H9 (cell line): Measurements from ENCODE around the gene FCHSD2. TPM values are rescaled to one million over a fixed set of nuclear protein-coding genes. Genes with fewer than 3 reads are reported as not detected.
A peak's percentile ranks its signal among the peaks of the same experiment; 100 is the strongest.

Source experiments
- DNase-seq: peaks from one replicate; pipeline ENCODE4 v3.0.0-alpha.2; 2017
- H2AFZ ChIP-seq: one replicate; pipeline ENCODE4 v1.6.1; 2013; ENCODE audit warnings: mild to moderate bottlenecking, low read length, control low read depth, moderate library complexity
- H2AK5ac ChIP-seq: 2 replicates; pipeline ENCODE4 v1.6.1; 2013; ENCODE audit warnings: low read length, control low read depth, mixed read lengths; ENCODE audit not compliant: insufficient read length
- H2BK120ac ChIP-seq: one replicate; pipeline ENCODE4 v1.6.1; 2013; ENCODE audit warnings: low read depth, mild to moderate bottlenecking, low read length, control low read depth, inconsistent platforms; ENCODE audit not compliant: poor library complexity, severe bottlenecking
- H2BK12ac ChIP-seq: 2 replicates; pipeline ENCODE4 v1.6.1; 2013; ENCODE audit warnings: low read length, control low read depth, mixed read lengths, low read depth; ENCODE audit not compliant: insufficient read length
- H2BK15ac ChIP-seq: 2 replicates; pipeline ENCODE4 v1.6.1; 2013; ENCODE audit warnings: low read depth, low read length, control low read depth
- H2BK20ac ChIP-seq: one replicate; pipeline ENCODE4 v1.6.1; 2013; ENCODE audit warnings: low read depth, mild to moderate bottlenecking, low read length, control low read depth, inconsistent platforms; ENCODE audit not compliant: poor library complexity, severe bottlenecking
- H2BK5ac ChIP-seq: 2 replicates; pipeline ENCODE4 v1.6.1; 2013; ENCODE audit warnings: low read length, control low read depth, mixed read lengths; ENCODE audit not compliant: insufficient read length
- H3K14ac ChIP-seq: 2 replicates; pipeline ENCODE4 v1.6.1; 2013; ENCODE audit warnings: low read length, control low read depth; ENCODE audit not compliant: insufficient read depth
- H3K18ac ChIP-seq: 2 replicates; pipeline ENCODE4 v1.6.1; 2013; ENCODE audit warnings: low read depth, mild to moderate bottlenecking, mixed read lengths, low read length, control low read depth; ENCODE audit not compliant: insufficient read length
- H3K23ac ChIP-seq: 2 replicates; pipeline ENCODE4 v1.6.1; 2013; ENCODE audit warnings: low read length, control low read depth, mixed read lengths, low read depth; ENCODE audit not compliant: insufficient read length
- H3K23me2 ChIP-seq: 2 replicates; pipeline ENCODE4 v1.6.1; 2013; ENCODE audit warnings: low read depth, mild to moderate bottlenecking, mixed read lengths, low read length, control low read depth; ENCODE audit not compliant: insufficient read length, poor library complexity, severe bottlenecking
- H3K27ac ChIP-seq: 2 replicates; pipeline ENCODE4 v1.5.1; 2013; ENCODE audit warnings: low read length, control low read depth, mixed read lengths, low read depth; ENCODE audit not compliant: insufficient read length
- H3K27me3 ChIP-seq: 2 replicates; pipeline ENCODE4 v1.6.1; 2013; ENCODE audit warnings: low read length, control low read depth, inconsistent platforms; ENCODE audit not compliant: insufficient read depth
- H3K4ac ChIP-seq: 2 replicates; pipeline ENCODE4 v1.6.1; 2013; ENCODE audit warnings: low read depth, mild to moderate bottlenecking, control low read depth, inconsistent platforms, low read length, moderate library complexity
- H3K4me1 ChIP-seq: 2 replicates; pipeline ENCODE4 v1.6.1; 2013; ENCODE audit warnings: low read length, control low read depth, inconsistent platforms; ENCODE audit not compliant: insufficient read depth
- H3K4me2 ChIP-seq: 2 replicates; pipeline ENCODE4 v1.6.1; 2013; ENCODE audit warnings: low read length, control low read depth, mixed read lengths; ENCODE audit not compliant: insufficient read length, insufficient read depth
- H3K56ac ChIP-seq: 2 replicates; pipeline ENCODE4 v1.6.1; 2013; ENCODE audit warnings: low read depth, mild to moderate bottlenecking, mixed read lengths, low read length, control low read depth; ENCODE audit not compliant: insufficient read length
- H3K79me1 ChIP-seq: 2 replicates; pipeline ENCODE4 v1.6.1; 2013; ENCODE audit warnings: low read depth, mild to moderate bottlenecking, moderate library complexity, low read length, control low read depth, inconsistent platforms; ENCODE audit not compliant: insufficient read depth, poor library complexity, severe bottlenecking
- H3K79me2 ChIP-seq: 2 replicates; pipeline ENCODE4 v1.6.1; 2013; ENCODE audit warnings: low read length, control low read depth, inconsistent platforms; ENCODE audit not compliant: insufficient read depth
- H3K9ac ChIP-seq: 2 replicates; pipeline ENCODE4 v1.6.1; 2013; ENCODE audit warnings: low read length, control low read depth, mixed read lengths; ENCODE audit not compliant: insufficient read length; ENCODE audit errors: extremely low read depth
- H3K9me3 ChIP-seq: one replicate; pipeline ENCODE4 v1.6.1; 2013; ENCODE audit warnings: low read depth, low read length, inconsistent platforms; ENCODE audit not compliant: control insufficient read depth
- H3T11ph ChIP-seq: one replicate; pipeline ENCODE4 v1.6.1; 2013; ENCODE audit warnings: mild to moderate bottlenecking, low read length, control low read depth, inconsistent platforms
- H4K20me1 ChIP-seq: one replicate; pipeline ENCODE4 v1.6.1; 2013; ENCODE audit not compliant: control insufficient read depth, insufficient read length, insufficient read depth
- H4K5ac ChIP-seq: 2 replicates; pipeline ENCODE4 v1.6.1; 2013; ENCODE audit warnings: low read depth, mild to moderate bottlenecking, mixed read lengths, low read length, control low read depth; ENCODE audit not compliant: insufficient read length
- H4K8ac ChIP-seq: replicated peaks from 2 replicates; pipeline ENCODE4 v1.6.1; 2013; ENCODE audit warnings: low read length, control low read depth, mixed read lengths, low read depth; ENCODE audit not compliant: insufficient read length
- H4K91ac ChIP-seq: 2 replicates; pipeline ENCODE4 v1.6.1; 2013; ENCODE audit warnings: low read depth, mild to moderate bottlenecking, moderate library complexity, mixed read lengths, low read length, control low read depth; ENCODE audit not compliant: insufficient read length
- H3K27ac Mint-ChIP-seq, 3 experiments: 2 replicates in 2 of 3; 3 replicates in 1 of 3; pipeline ENCODE4 v1.8.0; 2020 to 2021; ENCODE audit warnings: mixed read lengths in 3 of 3, mild to moderate bottlenecking in 1 of 3, moderate library complexity in 1 of 3
- H3K27me3 Mint-ChIP-seq: 2 replicates; pipeline ENCODE4 v1.8.0; 2021; ENCODE audit warnings: low read depth, mild to moderate bottlenecking, moderate library complexity, mixed read lengths
- H3K36me3 Mint-ChIP-seq, 3 experiments: 2 replicates in 2 of 3; 3 replicates in 1 of 3; pipeline ENCODE4 v1.8.0; 2020 to 2021; ENCODE audit warnings: low read depth in 3 of 3, mixed read lengths in 3 of 3; ENCODE audit not compliant: insufficient read depth in 1 of 3
- H3K4me1 Mint-ChIP-seq, 2 experiments: 2 replicates each; pipeline ENCODE4 v1.8.0; 2020; ENCODE audit warnings: mixed read lengths in 2 of 2
- H3K4me3 Mint-ChIP-seq, 2 experiments: 2 replicates in 1 of 2; 3 replicates in 1 of 2; pipeline ENCODE4 v1.8.0; 2020 to 2021; ENCODE audit warnings: mild to moderate bottlenecking in 2 of 2, mixed read lengths in 2 of 2, moderate library complexity in 1 of 2
- H3K9me3 Mint-ChIP-seq, 2 experiments: 2 replicates in 1 of 2; 3 replicates in 1 of 2; pipeline ENCODE4 v1.8.0; 2020; ENCODE audit warnings: mild to moderate bottlenecking in 2 of 2, mixed read lengths in 2 of 2, moderate library complexity in 1 of 2
- CTCF ChIP-seq: fragments of 200-600 bp; sonication (generic); conservative IDR thresholded peaks from 3 replicates; pipeline ENCODE4 v1.8.0; 2021; ENCODE audit warnings: antibody characterized with exemption, mild to moderate bottlenecking
- total RNA-seq: library from RNA; stranded (reverse); gene quantifications from 2 replicates; pipeline ENCODE4 v1.2.1, GENCODE V29; 2021

Gene FCHSD2
- total RNA-seq, 1 experiment from 2014 or later = 17.8 TPM

GRCh38 chr11:72901374-72901773, 240.7 kb downstream of the FCHSD2 start:
- no peak overlapping the region for H2BK20ac ChIP-seq
- Mint-ChIP-seq H3K4me1 (peaks cover 19 to 20% of the 10 kb centered on the region in 2 experiments), H3K4me3 (no peak overlapping the region), H3K36me3 (peaks cover 0 to 3% (median 0%) of the 10 kb centered on the region in 3 experiments; a peak in 1 of 7 replicates), H3K27me3 (no peaks in the 10 kb centered on the region; the same call in 1 of the 2 replicates), H3K9me3 (peaks cover 0 to 5% of the 10 kb centered on the region in 2 experiments; a peak in 2 of 5 replicates), H3K27ac (peak overlapping the region in 1 of 3 experiments; percentile 14; a peak in 1 of 7 replicates)
- DNase-seq = no peak
- no peak overlapping the region for H2BK12ac ChIP-seq
- H4K20me1 ChIP-seq = no peaks in the 10 kb centered on the region
- no peak overlapping the region for H3K27ac ChIP-seq
- no peaks in the 10 kb centered on the region for H3K23me2 ChIP-seq
- no peaks in the 10 kb centered on the region for H3K9me3 ChIP-seq
- no peaks in the 10 kb centered on the region for H3K79me2 ChIP-seq
- no peaks in the 10 kb centered on the region for H3K4me1 ChIP-seq
- H2AFZ ChIP-seq = no peak overlapping the region
- no peak overlapping the region for H3K18ac ChIP-seq
- H4K5ac ChIP-seq = no peak overlapping the region
- no peak overlapping the region for H2BK5ac ChIP-seq
- H2AK5ac ChIP-seq = no peak overlapping the region
- no peak overlapping the region for H3K4me2 ChIP-seq
- no peaks in the 10 kb centered on the region for H3K79me1 ChIP-seq
- no peak overlapping the region for H2BK120ac ChIP-seq
- H3K14ac ChIP-seq = no peak overlapping the region
- H3K27me3 ChIP-seq = no peaks in the 10 kb centered on the region
- H3K9ac ChIP-seq = no peak overlapping the region
- no peak for TF ChIP-seq CTCF
- no peak overlapping the region for H2BK15ac ChIP-seq
- H4K91ac ChIP-seq = no peak overlapping the region
- no peak overlapping the region for H3K23ac ChIP-seq
- H4K8ac ChIP-seq = no peak overlapping the region
- H3K4ac ChIP-seq = no peak overlapping the region
- H3T11ph ChIP-seq = no peak overlapping the region
- H3K56ac ChIP-seq = no peak overlapping the region
